ENCODE measurements around the gene KANSL1.

GRCh38 chr17:46024590-46024989 is 168.6 kb downstream of the KANSL1 start:
- TF ChIP-seq POLR2A (IDR thresholded peaks at IDR 0.05; ENCODE audit: low read depth, low read length), result no peak
- TF ChIP-seq POLR2AphosphoS5 (IDR thresholded peaks at IDR 0.05; ENCODE audit: low read depth, low read length), result no peak
